Psoas muscle (tissue), 8 donors: ENCODE data around the gene BCL2A1. TPM values are rescaled to one million over a fixed set of nuclear protein-coding genes. Genes with fewer than 3 reads are reported as not detected.

Experiments used
- ATAC-seq, 4 donors: fragments of 200-7000 bp; cut with Tn5 transposase; one replicate each; pipeline ENCODE4 v1.9.1; 2020; ENCODE audit warnings: moderate library complexity in 3 of 4, mild to moderate bottlenecking in 2 of 4
- DNase-seq, 2 donors: peaks; one replicate each; pipeline ENCODE4 v3.0.0-alpha.2; 2020
- H3K27ac ChIP-seq: fragments of 200-600 bp; one replicate; pipeline ENCODE4 v1.8.0; 2022
- H3K27me3 ChIP-seq, 3 donors: fragments of 200-600 bp in 1 of 3; one replicate each; pipeline versions ENCODE4 v1.6.1 to v1.8.0; 2013 to 2022; ENCODE audit warnings: low read length in 2 of 3, mild to moderate bottlenecking in 2 of 3, moderate library complexity in 1 of 3; ENCODE audit not compliant: insufficient read depth in 3 of 3
- H3K36me3 ChIP-seq, 2 donors: fragments of 200-600 bp in 1 of 2; one replicate each; pipeline versions ENCODE4 v1.6.1 to v1.8.0; 2013 to 2022; ENCODE audit warnings: low read depth in 1 of 2, mild to moderate bottlenecking in 1 of 2, moderate library complexity in 1 of 2; ENCODE audit not compliant: insufficient read depth in 1 of 2
- H3K4me1 ChIP-seq: fragments of 200-600 bp; one replicate; pipeline ENCODE4 v1.8.0; 2022
- H3K4me3 ChIP-seq: fragments of 200-600 bp; one replicate; pipeline ENCODE4 v1.8.0; 2022; ENCODE audit warnings: mild to moderate bottlenecking
- H3K9me3 ChIP-seq: fragments of 200-600 bp; one replicate; pipeline ENCODE4 v1.8.0; 2022
- WGBS, 3 donors: extraction: QIAGEN DNeasy Blood & Tissue Kit; methylation state at CpG; one replicate each; pipeline versions ENCODE4 v1.1.6 to v1.1.7; 2013; 5-methylcytosine and 5-hydroxymethylcytosine counted together
- intact Hi-C, 2 donors: fragments of 100-400 bp; cut with DNase I; formaldehyde crosslinking; loops; one replicate each; pipeline versions ENCODE4 v1.11.0 to v1.14.2; 2022
- polyA plus RNA-seq, 3 donors: library from polyadenylated mRNA; stranded (reverse); fragments of 200-250 nt; gene quantifications; one replicate each; pipeline ENCODE4 v1.2.3, GENCODE V29; 2013
- total RNA-seq, 4 donors: library from RNA; stranded (reverse); fragmentation: NEBNext Ultra II Directional in 2 of 4; extraction: Animal tissue kit (Norgen Biotek cat#: 25700) in 2 of 4; gene quantifications; one replicate each; pipeline versions ENCODE4 v1.2.1 to v1.2.4, GENCODE V29; 2021 to 2023
- TF ChIP-seq, protein P1 (sequence below): fragments of 200-600 bp; IDR thresholded peaks from one replicate; pipeline ENCODE4 v1.8.0; 2022; ENCODE audit warnings: antibody characterized with exemption
- donor health status: healthy with polysubstance abuse.
- donor health status: DM: no; HTN: no; CAD: no; lungs with moderate emphysema.
- donor health status: Bipolar disorder and iron deficiency.
- donor health status: healthy.
- donor health status: DM: yes; HTN: yes; CAD: no.
- donor health status: DM: no; HTN: no; CAD: no.
- donor health status: DM: no; HTN: no; CAD: no.
- donor health status: DM: yes; HTN: yes; CAD: no.

Gene BCL2A1
- total and polyA plus RNA-seq, 7 donors, result 0.18 to 1.2 (median 1.0) TPM; not detected in 1

- no peaks in the 10 kb centered on the region for H3K4me1 ChIP-seq
- TF ChIP-seq, protein P1, sequence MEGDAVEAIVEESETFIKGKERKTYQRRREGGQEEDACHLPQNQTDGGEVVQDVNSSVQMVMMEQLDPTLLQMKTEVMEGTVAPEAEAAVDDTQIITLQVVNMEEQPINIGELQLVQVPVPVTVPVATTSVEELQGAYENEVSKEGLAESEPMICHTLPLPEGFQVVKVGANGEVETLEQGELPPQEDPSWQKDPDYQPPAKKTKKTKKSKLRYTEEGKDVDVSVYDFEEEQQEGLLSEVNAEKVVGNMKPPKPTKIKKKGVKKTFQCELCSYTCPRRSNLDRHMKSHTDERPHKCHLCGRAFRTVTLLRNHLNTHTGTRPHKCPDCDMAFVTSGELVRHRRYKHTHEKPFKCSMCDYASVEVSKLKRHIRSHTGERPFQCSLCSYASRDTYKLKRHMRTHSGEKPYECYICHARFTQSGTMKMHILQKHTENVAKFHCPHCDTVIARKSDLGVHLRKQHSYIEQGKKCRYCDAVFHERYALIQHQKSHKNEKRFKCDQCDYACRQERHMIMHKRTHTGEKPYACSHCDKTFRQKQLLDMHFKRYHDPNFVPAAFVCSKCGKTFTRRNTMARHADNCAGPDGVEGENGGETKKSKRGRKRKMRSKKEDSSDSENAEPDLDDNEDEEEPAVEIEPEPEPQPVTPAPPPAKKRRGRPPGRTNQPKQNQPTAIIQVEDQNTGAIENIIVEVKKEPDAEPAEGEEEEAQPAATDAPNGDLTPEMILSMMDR, result no peak
- no peak for ATAC-seq
- no peak for DNase-seq
- intact Hi-C loops, result no loop called here
- H3K27me3 ChIP-seq, result peaks cover 0 to 6% (median 0%) of the 10 kb centered on the region in 3 donors
- WGBS, 3 donors, result 91 to 92% (median 92%) methylated on average over 24 of the region's 24 CpGs
- no peaks in the 10 kb centered on the region for H3K36me3 ChIP-seq
- peak overlapping the region; percentile 84 for H3K4me3 ChIP-seq
- peak overlapping the region; percentile 91 for H3K27ac ChIP-seq
- H3K9me3 ChIP-seq, result peaks cover 21% of the 10 kb centered on the region
Observed at GRCh38 chr15:79924379-79924778, 46.6 kb downstream of the BCL2A1 start.

GRCh38 chr15:79923515-79924169 lies 47.4 kb downstream of the BCL2A1 start:
- H3K27ac ChIP-seq, result peak overlapping the region; percentile 91
- H3K4me3 ChIP-seq, result peak overlapping the region; percentile 84
- DNase-seq, result peak; percentile 93 to 94
- no peaks in the 10 kb centered on the region for H3K27me3 ChIP-seq
- no peaks in the 10 kb centered on the region for H3K4me1 ChIP-seq
- H3K36me3 ChIP-seq, result no peaks in the 10 kb centered on the region
- 0 to 1% (median 1%) methylated on average over 62 to 68 of the region's 68 CpGs for WGBS, 3 donors
- peaks cover 29% of the 10 kb centered on the region for H3K9me3 ChIP-seq
- TF ChIP-seq, protein P1, result no peak
- intact Hi-C loops, result loop anchor here in 1 of 2 donors (2.0 kb wide), 1 partner anchor 27 kb away; the partner anchor contains the start of gene MTHFS
- ATAC-seq, result peak; percentile 98 to 99 (median 99)

GRCh38 chr15:79923079-79923514 lies 47.9 kb downstream of the BCL2A1 start:
- TF ChIP-seq, protein P1, result no peak
- peak overlapping the region; percentile 84 for H3K4me3 ChIP-seq
- peak; percentile 60 to 79 (median 72) for ATAC-seq
- H3K4me1 ChIP-seq, result no peaks in the 10 kb centered on the region
- no peaks in the 10 kb centered on the region for H3K36me3 ChIP-seq
- no peaks in the 10 kb centered on the region for H3K27me3 ChIP-seq
- intact Hi-C loops, result loop anchor here in 1 of 2 donors (2.0 kb wide), 1 partner anchor 26 kb away; the partner anchor contains the start of gene MTHFS
- peak; percentile 56 to 80 for DNase-seq
- H3K9me3 ChIP-seq, result peaks cover 34% of the 10 kb centered on the region
- 0 to 1% (median 1%) methylated on average over 45 to 51 of the region's 51 CpGs for WGBS, 3 donors
- peak overlapping the region; percentile 91 for H3K27ac ChIP-seq

- ATAC-seq, result no peak
- no peaks in the 10 kb centered on the region for H3K36me3 ChIP-seq
- 23 to 29% (median 25%) methylated on average over 17 of the region's 17 CpGs for WGBS, 3 donors
- no peak for DNase-seq
- H3K27me3 ChIP-seq, result no peaks in the 10 kb centered on the region
- peaks cover 35% of the 10 kb centered on the region for H3K9me3 ChIP-seq
- TF ChIP-seq, protein P1, result no peak
- H3K27ac ChIP-seq, result peak overlapping the region; percentile 91
- H3K4me3 ChIP-seq, result peak overlapping the region; percentile 84
- H3K4me1 ChIP-seq, result no peaks in the 10 kb centered on the region
- intact Hi-C loops, result loop anchor here in 1 of 2 donors (2.0 kb wide), 1 partner anchor 26 kb away; the partner anchor contains the start of gene MTHFS
Observed at GRCh38 chr15:79922512-79923078, 48.4 kb downstream of the BCL2A1 start.
